GM18505 (cell line): ENCODE measurements around the gene DDX1.

Experiments used
- ATAC-seq: cut with Tn5 transposase; IDR thresholded peaks from one replicate; pipeline ENCODE4 v1.9.1; 2021; ENCODE audit not compliant: unreplicated experiment
- POLR2A ChIP-seq: IDR thresholded peaks from 4 replicates; pipeline ENCODE4 v1.6.1; 2011; ENCODE audit warnings: borderline replicate concordance; ENCODE audit not compliant: insufficient read depth, insufficient read length; ENCODE audit errors: extremely low read depth

Gene DDX1

GRCh38 chr2:15648593-15649525 is 57.2 kb downstream of the DDX1 start:
- TF ChIP-seq POLR2A = no peak
- no peak for ATAC-seq

GRCh38 chr2:15649561-15650255 is 58.0 kb downstream of the DDX1 start:
- ATAC-seq = no peak
- TF ChIP-seq POLR2A = no peak

GRCh38 chr2:15650616-15651366 is 59.1 kb downstream of the DDX1 start:
- ATAC-seq = no peak
- TF ChIP-seq POLR2A = no peak

GRCh38 chr2:15651367-15651727 is 59.7 kb downstream of the DDX1 start:
- no peak for ATAC-seq

GRCh38 chr2:15652252-15652651 is 60.6 kb downstream of the DDX1 start:
- TF ChIP-seq POLR2A = no peak
- ATAC-seq = no peak

More at GRCh38 chr2:15651367-15651727, 59.7 kb downstream of the DDX1 start:
- no peak for TF ChIP-seq POLR2A

- no peak for TF ChIP-seq POLR2A
- ATAC-seq = no peak
Observed at GRCh38 chr2:15652801-15653200, 61.1 kb downstream of the DDX1 start.

GRCh38 chr2:15653806-15654726 is 62.4 kb downstream of the DDX1 start:
- TF ChIP-seq POLR2A = no peak
- ATAC-seq = no peak

- TF ChIP-seq POLR2A = no peak
Observed at GRCh38 chr2:15654727-15655073, 63.0 kb downstream of the DDX1 start.

GRCh38 chr2:15655123-15655887 is 63.6 kb downstream of the DDX1 start:
- no peak for ATAC-seq
- no peak for TF ChIP-seq POLR2A

More at GRCh38 chr2:15654727-15655073, 63.0 kb downstream of the DDX1 start:
- no peak for ATAC-seq

GRCh38 chr2:15656090-15656489 is 64.4 kb downstream of the DDX1 start:
- no peak for TF ChIP-seq POLR2A
- no peak for ATAC-seq

- TF ChIP-seq POLR2A = no peak
- no peak for ATAC-seq
Observed at GRCh38 chr2:15657759-15658158, 66.1 kb downstream of the DDX1 start.

GRCh38 chr2:15658911-15659310 is 67.2 kb downstream of the DDX1 start:
- no peak for TF ChIP-seq POLR2A
- ATAC-seq = no peak
